Measurements from ENCODE around the gene PPP1R13B. TPM values are rescaled to one million over a fixed set of nuclear protein-coding genes. Genes with fewer than 3 reads are reported as not detected.

The PPP1R13B gene
- total RNA-seq, 1 donor from 2014 or later, result 63.9 TPM

GRCh38 chr14:103763730-103764488 lies 83.5 kb downstream of the PPP1R13B start:
- H3K27ac Mint-ChIP-seq (ENCODE audit: unreplicated experiment), result peak overlapping the region; percentile 41
- peaks cover 33% of the 10 kb centered on the region for H3K36me3 Mint-ChIP-seq (ENCODE audit: low read depth, unreplicated experiment)
- no peak for DNase-seq (ENCODE audit: low spot score)
- peak overlapping the region; percentile 81 for H3K4me3 Mint-ChIP-seq (ENCODE audit: unreplicated experiment)
- peaks cover 6% of the 10 kb centered on the region for H3K9me3 Mint-ChIP-seq (ENCODE audit: unreplicated experiment)
- H3K4me1 Mint-ChIP-seq (ENCODE audit: unreplicated experiment), result peaks cover 29% of the 10 kb centered on the region
- no peak for TF ChIP-seq CTCF (IDR thresholded peaks at IDR 0.05; ENCODE audit: unreplicated experiment)
- peaks cover 6% of the 10 kb centered on the region for H3K27me3 Mint-ChIP-seq (ENCODE audit: unreplicated experiment)

- peaks cover 5% of the 10 kb centered on the region for H3K27me3 Mint-ChIP-seq (ENCODE audit: unreplicated experiment)
- peaks cover 6% of the 10 kb centered on the region for H3K9me3 Mint-ChIP-seq (ENCODE audit: unreplicated experiment)
- TF ChIP-seq CTCF (IDR thresholded peaks at IDR 0.05; ENCODE audit: unreplicated experiment), result no peak
- no peak for DNase-seq (ENCODE audit: low spot score)
- peaks cover 31% of the 10 kb centered on the region for H3K36me3 Mint-ChIP-seq (ENCODE audit: low read depth, unreplicated experiment)
- no peak overlapping the region for H3K4me3 Mint-ChIP-seq (ENCODE audit: unreplicated experiment)
- H3K4me1 Mint-ChIP-seq (ENCODE audit: unreplicated experiment), result peaks cover 26% of the 10 kb centered on the region
- no peak overlapping the region for H3K27ac Mint-ChIP-seq (ENCODE audit: unreplicated experiment)
These were observed 84.8 kb downstream of the PPP1R13B start for GRCh38 chr14:103762541-103762940.

GRCh38 chr14:103762036-103762435 lies 85.3 kb downstream of the PPP1R13B start:
- H3K9me3 Mint-ChIP-seq (ENCODE audit: unreplicated experiment), result peaks cover 6% of the 10 kb centered on the region

GRCh38 chr14:103758059-103758776 lies 89.2 kb downstream of the PPP1R13B start:
- H3K27ac Mint-ChIP-seq (ENCODE audit: unreplicated experiment), result peak overlapping the region; percentile 13
- DNase-seq (ENCODE audit: low spot score), result no peak
- H3K4me3 Mint-ChIP-seq (ENCODE audit: unreplicated experiment), result no peak overlapping the region
- peaks cover 17% of the 10 kb centered on the region for H3K4me1 Mint-ChIP-seq (ENCODE audit: unreplicated experiment)
- no peaks in the 10 kb centered on the region for H3K27me3 Mint-ChIP-seq (ENCODE audit: unreplicated experiment)
- peaks cover 11% of the 10 kb centered on the region for H3K36me3 Mint-ChIP-seq (ENCODE audit: low read depth, unreplicated experiment)
- TF ChIP-seq CTCF (IDR thresholded peaks at IDR 0.05; ENCODE audit: unreplicated experiment), result no peak
- no peaks in the 10 kb centered on the region for H3K9me3 Mint-ChIP-seq (ENCODE audit: unreplicated experiment)

More at GRCh38 chr14:103762036-103762435, 85.3 kb downstream of the PPP1R13B start:
- no peak for DNase-seq (ENCODE audit: low spot score)
- TF ChIP-seq CTCF (IDR thresholded peaks at IDR 0.05; ENCODE audit: unreplicated experiment), result no peak
- H3K36me3 Mint-ChIP-seq (ENCODE audit: low read depth, unreplicated experiment), result peaks cover 28% of the 10 kb centered on the region
- peaks cover 23% of the 10 kb centered on the region for H3K4me1 Mint-ChIP-seq (ENCODE audit: unreplicated experiment)
- no peak overlapping the region for H3K4me3 Mint-ChIP-seq (ENCODE audit: unreplicated experiment)
- H3K27me3 Mint-ChIP-seq (ENCODE audit: unreplicated experiment), result peaks cover 3% of the 10 kb centered on the region
- no peak overlapping the region for H3K27ac Mint-ChIP-seq (ENCODE audit: unreplicated experiment)

GRCh38 chr14:103755060-103755459 lies 92.3 kb downstream of the PPP1R13B start:
- Mint-ChIP-seq H3K27ac (ENCODE audit: unreplicated experiment) (peak overlapping the region; percentile 64), H3K27me3 (ENCODE audit: unreplicated experiment) (no peaks in the 10 kb centered on the region), H3K4me1 (ENCODE audit: unreplicated experiment) (peaks cover 14% of the 10 kb centered on the region), H3K36me3 (ENCODE audit: low read depth, unreplicated experiment) (peaks cover 11% of the 10 kb centered on the region), H3K9me3 (ENCODE audit: unreplicated experiment) (no peaks in the 10 kb centered on the region), H3K4me3 (ENCODE audit: unreplicated experiment) (no peak overlapping the region)
- no peak for DNase-seq (ENCODE audit: low spot score)
- no peak for TF ChIP-seq CTCF (IDR thresholded peaks at IDR 0.05; ENCODE audit: unreplicated experiment)

All from endothelial cell (in vitro differentiated cells).